NCI-H510A treated with DMSO at 0.1 percent for 48 hours (cell line): ENCODE data around the gene DTX3.
A peak's percentile ranks its signal among the peaks of the same experiment; 100 is the strongest.
"Not testable (repeated sequence)": the region's sequence is repeated elsewhere in the genome, so short reads cannot be mapped to it uniquely, and the experiment has no call there.

Source experiments
- DNase-seq: peaks from one replicate; lab custom pipeline; 2025; lab: John Stamatoyannopoulos, UW

The DTX3 gene

DNA sequence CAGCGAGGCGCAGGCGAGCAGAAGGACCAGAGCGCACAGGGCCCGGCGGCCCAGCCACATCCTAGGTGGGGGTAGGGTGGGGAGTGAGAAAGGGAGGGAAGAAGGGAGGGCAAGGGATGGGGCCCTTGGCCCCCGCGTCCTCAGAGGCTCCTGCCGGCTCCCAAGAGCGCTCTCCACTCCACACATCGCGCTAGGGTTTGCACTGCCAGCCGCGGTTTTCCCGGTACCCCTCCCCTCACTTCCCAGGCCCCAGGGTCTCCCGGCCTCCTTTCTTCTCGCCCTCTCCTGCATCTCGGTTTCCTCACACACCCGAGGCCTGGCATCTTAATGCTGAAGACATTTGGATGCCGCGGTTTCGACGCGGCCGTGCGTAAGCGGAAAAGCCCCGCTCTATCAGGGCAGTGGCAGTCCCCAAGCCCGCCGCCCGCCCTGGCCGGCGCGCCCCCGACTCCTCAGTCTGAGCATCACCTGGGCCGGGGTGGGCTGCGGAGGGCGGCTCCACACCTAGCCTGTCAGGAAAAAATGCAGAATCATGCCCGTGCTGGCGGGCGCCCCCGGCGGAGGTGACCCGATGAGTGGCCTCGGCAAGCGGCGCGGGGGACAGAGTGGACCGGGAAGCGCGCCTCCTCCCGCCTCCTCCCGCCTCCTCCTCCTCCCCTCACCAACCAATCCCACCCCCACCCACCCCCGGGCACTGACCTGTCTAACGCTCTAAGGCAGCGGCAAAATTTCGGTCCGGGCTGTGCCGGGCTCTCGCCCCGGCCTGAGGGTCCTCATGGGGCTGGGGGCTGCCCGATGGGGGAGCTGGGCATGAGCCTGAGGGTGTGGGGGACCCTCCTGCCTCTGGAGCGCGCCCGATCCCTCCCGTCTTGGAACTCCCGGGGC is 27.7 kb downstream of the DTX3 start:
- DNase-seq: peak; percentile 33

DNA sequence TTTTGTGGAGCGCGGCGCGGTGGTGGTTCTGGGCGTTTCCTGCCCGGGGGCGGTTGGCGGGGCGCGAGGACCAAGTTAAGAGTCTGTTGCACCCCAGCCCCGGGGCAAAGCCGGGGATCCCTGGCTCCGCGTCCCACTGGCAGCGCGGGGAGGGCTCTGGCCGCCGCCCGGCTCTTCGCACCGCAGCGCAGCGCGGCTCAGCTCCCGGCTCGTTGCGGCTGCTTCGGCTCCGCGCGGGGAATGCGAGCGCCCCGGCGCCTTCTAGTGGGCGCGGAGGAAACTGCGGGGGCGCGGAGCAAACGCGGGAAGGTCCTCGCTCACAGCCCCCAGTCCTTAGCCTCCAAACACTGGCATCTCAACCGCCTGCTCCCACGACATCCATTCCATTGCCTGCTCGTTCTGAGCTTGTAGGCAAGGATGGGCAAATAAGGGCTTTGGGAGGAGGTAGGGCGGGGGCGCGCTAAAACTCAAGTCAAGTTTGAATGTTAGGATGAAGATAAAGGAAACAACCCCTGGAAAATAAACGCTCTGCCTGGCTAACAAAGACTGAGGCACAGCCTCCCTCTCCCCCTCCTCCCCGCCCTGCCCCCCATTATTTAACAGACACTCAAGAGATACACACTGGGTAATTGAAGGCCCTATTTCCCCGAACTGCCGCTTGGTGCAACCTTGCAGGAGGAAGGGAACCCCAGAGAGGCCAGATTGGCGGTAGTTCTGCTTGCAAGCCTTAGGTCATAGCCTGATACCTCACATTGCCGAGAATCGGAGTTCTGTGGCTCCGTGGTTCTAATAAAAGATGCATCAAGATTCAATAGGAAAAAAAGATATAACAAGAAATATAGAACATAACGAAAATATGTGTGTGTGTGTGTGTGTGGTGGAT is 28.6 kb downstream of the DTX3 start, which contains the start of gene B4GALNT1:
B4GALNT1 (minus strand) TSS at position 244 of the 883 bp plus-strand sequence. CDS start 1,069 bp downstream, outside the sequence.
- DNase-seq: peak; percentile 85

DNA sequence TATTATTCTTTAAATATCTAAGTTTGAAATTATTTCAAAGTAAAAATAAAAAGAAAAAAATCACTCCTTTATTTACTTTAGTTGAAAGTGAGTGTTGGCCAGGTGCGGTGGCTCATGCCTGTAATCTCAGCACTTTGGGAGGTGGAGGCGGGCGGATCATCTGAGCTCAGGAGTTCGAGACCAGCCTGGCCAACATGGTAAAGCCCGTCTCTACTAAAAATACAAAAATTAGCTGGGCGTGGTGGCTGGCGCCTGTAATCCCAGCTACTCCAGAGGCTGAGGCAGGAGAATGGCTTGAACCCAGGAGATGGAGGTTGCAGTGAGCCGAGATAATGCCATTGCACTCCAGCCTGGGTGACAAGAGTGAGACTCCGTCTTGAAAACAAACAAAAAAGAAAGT is 32.1 kb downstream of the DTX3 start:
- DNase-seq: not testable (repeated sequence)

DNA sequence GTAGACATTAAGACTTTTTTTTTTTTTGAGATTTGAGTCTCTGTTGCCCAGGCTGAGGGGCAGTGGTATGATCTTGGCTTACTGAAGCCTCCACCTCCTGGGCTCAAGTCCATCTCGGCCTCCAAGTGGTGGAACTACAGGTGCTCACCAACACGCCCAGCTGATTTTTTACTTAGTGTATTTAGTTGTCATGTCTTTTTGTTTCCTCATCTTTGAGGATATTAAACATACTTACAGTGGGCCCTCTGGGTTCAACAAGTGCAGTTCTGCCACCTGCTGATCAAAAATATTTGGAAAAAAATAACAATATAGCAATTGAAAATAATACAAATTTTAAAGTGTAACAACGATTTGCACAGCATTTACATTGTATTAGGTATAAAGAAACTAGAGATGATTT is 32.7 kb downstream of the DTX3 start:
- no peak for DNase-seq

- DNase-seq: no peak
Measured at GRCh38 chr12:57638096-57638495, 33.5 kb downstream of the DTX3 start.

- no peak for DNase-seq
Measured at GRCh38 chr12:57640175-57641042, 35.8 kb downstream of the DTX3 start.

GRCh38 chr12:57641699-57642442 is 37.2 kb downstream of the DTX3 start:
- DNase-seq: no peak

GRCh38 chr12:57645990-57646658 is 41.5 kb downstream of the DTX3 start:
- DNase-seq: not testable (repeated sequence)

DNA sequence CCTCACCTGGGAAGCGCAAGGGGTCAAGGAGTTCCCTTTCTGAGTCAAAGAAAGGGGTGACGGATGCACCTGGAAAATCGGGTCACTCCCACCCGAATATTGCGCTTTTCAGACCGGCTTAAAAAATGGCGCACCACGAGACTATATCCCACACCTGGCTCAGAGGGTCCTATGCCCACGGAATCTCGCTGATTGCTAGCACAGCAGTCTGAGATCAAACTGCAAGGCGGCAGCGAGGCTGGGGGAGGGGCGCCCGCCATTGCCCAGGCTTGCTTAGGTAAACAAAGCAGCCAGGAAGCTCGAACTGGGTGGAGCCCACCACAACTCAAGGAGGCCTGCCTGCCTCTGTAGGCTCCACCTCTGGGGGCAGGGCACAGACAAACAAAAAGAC is 42.0 kb downstream of the DTX3 start:
- DNase-seq: not testable (repeated sequence)

DNA sequence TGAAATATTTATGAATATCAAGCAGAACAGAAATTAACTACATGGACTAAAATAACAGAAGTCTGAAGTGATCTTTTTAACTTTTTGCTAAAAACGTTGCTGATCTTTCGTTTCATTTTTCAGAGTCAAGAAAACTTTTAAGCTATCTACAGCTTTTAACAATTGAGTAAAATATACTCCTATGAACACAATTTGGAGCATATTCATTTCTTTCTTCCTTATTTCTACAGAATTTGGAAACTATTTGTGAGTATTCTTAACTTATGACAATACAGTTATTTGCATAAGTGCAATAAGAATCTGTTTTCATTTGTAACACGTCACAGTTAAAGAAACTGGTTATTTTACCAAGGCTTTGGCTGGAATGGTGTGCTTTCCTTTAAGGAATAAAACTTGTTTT is 49.4 kb downstream of the DTX3 start:
- DNase-seq: no peak

- DNase-seq: no peak
Measured at GRCh38 chr12:57655541-57656240, 51.1 kb downstream of the DTX3 start.

- not testable (repeated sequence) for DNase-seq
Measured at GRCh38 chr12:57656408-57656807, 51.8 kb downstream of the DTX3 start.

GRCh38 chr12:57657744-57658143 is 53.1 kb downstream of the DTX3 start:
- no peak for DNase-seq

DNA sequence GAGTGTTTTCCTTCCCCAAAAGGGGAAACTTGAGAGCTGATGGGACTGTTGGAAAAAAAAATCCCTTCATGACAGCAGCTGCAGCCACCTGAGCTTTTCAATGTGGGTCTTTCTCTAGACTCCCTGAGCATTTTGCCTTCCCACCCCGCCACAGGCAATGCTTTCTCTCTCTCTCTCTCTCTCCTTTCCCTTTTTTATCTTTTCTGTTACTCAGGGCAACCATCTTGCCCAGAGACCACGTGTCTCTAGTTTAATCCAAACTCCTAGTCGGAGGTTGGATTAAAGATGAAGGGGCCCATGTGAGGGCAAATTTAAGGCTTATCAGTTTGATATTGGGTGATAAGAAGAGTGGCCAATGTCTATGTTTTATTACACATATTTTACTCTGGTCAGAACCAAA is 54.3 kb downstream of the DTX3 start:
- no peak for DNase-seq
